NT2/D1 (cell line): ENCODE results near the gene SGMS2.
"Not testable (repeated sequence)": the region's sequence is repeated elsewhere in the genome, so short reads cannot be mapped to it uniquely, and the experiment has no call there.

Experiments
- DNase-seq: peaks from one replicate; pipeline ENCODE4 v3.0.0-alpha.2; 2011; ENCODE audit warnings: low read depth, low spot score
- H3K27me3 ChIP-seq: 2 replicates; pipeline ENCODE4 v1.6.0; 2011; ENCODE audit warnings: mild to moderate bottlenecking; ENCODE audit not compliant: insufficient read length, insufficient read depth
- H3K36me3 ChIP-seq: 2 replicates; pipeline ENCODE4 v1.6.1; 2011; ENCODE audit warnings: mild to moderate bottlenecking, low read length, mixed read lengths; ENCODE audit not compliant: insufficient read depth, insufficient read length
- H3K4me1 ChIP-seq: 2 replicates; pipeline ENCODE4 v1.5.1; 2011; ENCODE audit not compliant: insufficient read depth, insufficient read length
- H3K4me3 ChIP-seq: 2 replicates; pipeline ENCODE4 v1.5.1; 2011; ENCODE audit warnings: low read depth; ENCODE audit not compliant: insufficient read length
- H3K9ac ChIP-seq: 2 replicates; pipeline ENCODE4 v1.6.0; 2011; ENCODE audit warnings: low read depth; ENCODE audit not compliant: insufficient read length
- H3K9me3 ChIP-seq: 2 replicates; pipeline ENCODE4 v1.5.1; 2011; ENCODE audit warnings: mild to moderate bottlenecking, low read length; ENCODE audit not compliant: insufficient read depth
- SUZ12 ChIP-seq: IDR thresholded peaks from 2 replicates; pipeline ENCODE4 v1.6.1; 2011; ENCODE audit not compliant: insufficient read length, insufficient read depth; ENCODE audit errors: extremely low read depth
- YY1 ChIP-seq: IDR thresholded peaks from 2 replicates; pipeline ENCODE4 v1.6.1; 2011; ENCODE audit not compliant: insufficient read length, insufficient read depth
- ZNF274 ChIP-seq: IDR thresholded peaks from 2 replicates; pipeline ENCODE4 v1.6.1; 2011; ENCODE audit warnings: mild to moderate bottlenecking, low read depth, low read length

SGMS2 gene

DNA sequence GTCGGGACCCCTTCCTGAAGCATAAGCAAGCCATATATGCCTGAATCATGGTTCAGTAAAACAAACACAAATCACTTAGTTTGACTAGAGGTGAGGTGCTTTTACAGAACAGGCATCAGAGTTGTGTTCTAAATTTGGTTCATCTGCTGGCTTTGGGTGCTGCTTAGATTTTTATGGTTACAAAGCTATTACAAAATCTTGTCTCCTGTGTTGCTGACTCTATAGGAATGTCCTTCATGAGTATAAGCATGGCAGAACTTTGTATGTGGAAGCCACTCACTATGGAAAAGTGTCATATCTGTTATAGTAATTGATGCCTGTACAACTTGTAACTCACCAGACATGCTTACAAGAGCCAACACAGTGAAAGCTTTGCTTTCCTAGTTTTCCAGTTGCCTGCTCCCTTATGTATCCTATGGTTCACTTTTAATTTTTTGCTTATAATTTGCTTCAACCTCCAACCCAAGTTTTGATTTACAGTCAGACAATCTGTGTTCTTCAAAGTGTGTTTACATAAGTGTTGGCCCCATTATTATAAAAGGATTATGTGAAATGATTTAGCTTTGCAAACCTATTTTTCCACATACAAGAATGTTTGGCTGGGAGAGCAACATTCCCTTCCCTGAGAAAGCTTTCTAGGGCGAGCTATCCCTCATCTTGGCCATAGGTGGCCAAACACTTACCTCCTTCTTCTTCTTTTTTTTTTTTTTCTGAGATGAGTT, 76.6 kb downstream of the SGMS2 start:
- Histone ChIP-seq H3K4me3 (no peak overlapping the region), H3K36me3 (no peaks in the 10 kb centered on the region), H3K9ac (no peak overlapping the region), H3K27me3 (no peaks in the 10 kb centered on the region), H3K4me1 (peaks cover 1% of the 10 kb centered on the region), H3K9me3 (no peaks in the 10 kb centered on the region)
- DNase-seq, result no peak
- no peak for TF ChIP-seq ZNF274

DNA sequence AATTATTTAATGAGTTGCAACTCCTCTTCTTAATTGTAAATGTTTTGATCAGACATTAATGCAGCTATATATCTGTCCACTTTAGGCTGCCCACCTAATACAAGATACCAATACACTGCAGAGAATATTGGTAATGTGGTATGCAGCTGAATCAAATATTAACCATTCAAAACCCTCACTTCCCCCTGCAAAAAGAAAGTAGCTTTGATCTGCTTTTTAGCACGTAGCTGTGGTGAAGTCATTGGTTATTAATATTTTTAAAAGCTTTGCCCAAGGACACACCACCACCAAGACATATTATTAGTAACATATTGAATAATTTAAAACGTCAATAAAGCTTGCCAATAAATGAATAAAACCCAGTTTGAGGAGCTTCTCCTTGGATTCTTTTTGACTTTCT, 78.0 kb downstream of the SGMS2 start:
- Histone ChIP-seq H3K9ac (no peak overlapping the region), H3K27me3 (no peaks in the 10 kb centered on the region), H3K4me3 (no peak overlapping the region), H3K4me1 (peaks cover 1% of the 10 kb centered on the region), H3K36me3 (no peaks in the 10 kb centered on the region), H3K9me3 (no peaks in the 10 kb centered on the region; the same call in 1 of the 2 replicates)
- DNase-seq, result no peak
- TF ChIP-seq SUZ12, result no peak
- TF ChIP-seq YY1, result no peak
- TF ChIP-seq ZNF274, result no peak

DNA sequence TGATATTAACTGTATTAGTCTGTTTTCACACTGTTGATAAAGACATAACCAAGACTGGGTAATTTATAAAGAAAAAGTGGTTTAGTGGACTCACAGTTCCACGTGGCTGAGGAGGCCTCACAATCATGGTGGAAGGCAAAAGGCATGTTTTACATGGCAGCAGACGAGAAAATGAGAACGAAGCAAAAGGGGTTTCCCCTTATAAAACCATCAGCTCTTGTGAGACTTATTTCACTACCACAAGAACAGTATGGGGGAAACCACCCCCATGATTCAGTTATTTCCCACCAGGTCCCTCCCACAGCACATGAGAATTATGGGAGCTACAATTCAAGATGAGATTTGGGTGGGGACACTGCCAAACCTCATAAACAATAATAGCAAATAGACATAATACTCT, 80.3 kb downstream of the SGMS2 start:
- H3K4me1 ChIP-seq, H3K27me3 ChIP-seq, H3K36me3 ChIP-seq, DNase-seq, H3K9ac ChIP-seq, H3K9me3 ChIP-seq, H3K4me3 ChIP-seq: not testable (repeated sequence)

DNA sequence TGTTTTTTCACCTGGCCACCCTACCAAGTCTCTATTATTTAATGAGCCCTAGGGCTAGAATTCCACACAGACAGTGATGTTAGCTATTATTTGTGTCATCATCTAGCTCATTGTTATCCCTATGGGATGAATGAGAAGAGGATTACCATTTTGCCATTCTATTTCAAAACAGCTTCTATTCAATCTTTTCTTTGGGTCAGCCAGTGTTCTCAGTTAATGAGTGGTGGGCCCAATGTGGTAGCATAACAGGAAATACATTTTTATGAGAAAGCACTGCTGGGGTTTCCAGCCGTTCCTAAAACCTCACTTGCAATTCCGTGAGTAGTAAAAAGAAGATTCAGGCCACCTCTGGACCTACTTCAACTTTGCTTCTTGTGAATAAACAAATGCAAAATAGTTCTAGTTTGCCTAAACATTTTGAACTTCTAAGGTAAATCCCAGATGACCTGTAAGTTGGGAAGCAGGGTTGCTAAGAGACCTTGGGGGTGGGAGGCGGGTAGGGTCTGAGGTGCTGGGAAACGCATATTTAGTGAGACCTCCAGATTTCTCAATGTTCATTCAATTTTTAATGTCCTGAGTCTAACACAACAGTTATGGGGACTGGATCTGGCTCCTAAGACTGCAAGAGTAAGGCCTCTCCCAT, 81.8 kb downstream of the SGMS2 start:
- no peak for DNase-seq
- H3K4me3 ChIP-seq, result no peak overlapping the region
- H3K9me3 ChIP-seq, result no peaks in the 10 kb centered on the region; the same call in 1 of the 2 replicates
- H3K36me3 ChIP-seq, result no peaks in the 10 kb centered on the region
- H3K4me1 ChIP-seq, result no peaks in the 10 kb centered on the region
- no peak overlapping the region for H3K9ac ChIP-seq
- TF ChIP-seq SUZ12, result no peak
- TF ChIP-seq YY1, result no peak
- TF ChIP-seq ZNF274, result no peak
- no peaks in the 10 kb centered on the region for H3K27me3 ChIP-seq

DNA sequence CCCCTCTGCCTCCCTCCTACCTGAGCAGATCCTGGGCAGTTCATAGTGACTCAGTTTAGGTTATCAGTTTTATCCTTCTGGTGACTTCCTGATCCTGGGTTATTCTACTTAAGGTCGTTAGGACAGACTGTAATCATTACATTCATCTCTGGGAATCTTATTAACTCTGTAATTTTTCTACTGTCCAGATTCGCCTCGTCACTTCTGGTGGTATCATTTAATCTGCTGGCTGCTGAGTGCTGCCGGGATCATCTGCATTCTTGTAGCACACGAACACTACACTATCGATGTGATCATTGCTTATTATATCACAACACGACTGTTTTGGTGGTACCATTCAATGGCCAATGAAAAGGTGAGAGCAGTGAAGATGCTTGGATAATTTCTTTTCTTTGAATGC, 83.6 kb downstream of the SGMS2 start:
- TF ChIP-seq YY1, result no peak
- TF ChIP-seq ZNF274, result no peak
- TF ChIP-seq SUZ12, result no peak
- H3K27me3 ChIP-seq, result no peaks in the 10 kb centered on the region
- H3K9me3 ChIP-seq, result no peaks in the 10 kb centered on the region; the same call in 1 of the 2 replicates
- no peak overlapping the region for H3K9ac ChIP-seq
- H3K4me1 ChIP-seq, result no peaks in the 10 kb centered on the region
- no peak for DNase-seq
- H3K4me3 ChIP-seq, result no peak overlapping the region
- H3K36me3 ChIP-seq, result no peaks in the 10 kb centered on the region

DNA sequence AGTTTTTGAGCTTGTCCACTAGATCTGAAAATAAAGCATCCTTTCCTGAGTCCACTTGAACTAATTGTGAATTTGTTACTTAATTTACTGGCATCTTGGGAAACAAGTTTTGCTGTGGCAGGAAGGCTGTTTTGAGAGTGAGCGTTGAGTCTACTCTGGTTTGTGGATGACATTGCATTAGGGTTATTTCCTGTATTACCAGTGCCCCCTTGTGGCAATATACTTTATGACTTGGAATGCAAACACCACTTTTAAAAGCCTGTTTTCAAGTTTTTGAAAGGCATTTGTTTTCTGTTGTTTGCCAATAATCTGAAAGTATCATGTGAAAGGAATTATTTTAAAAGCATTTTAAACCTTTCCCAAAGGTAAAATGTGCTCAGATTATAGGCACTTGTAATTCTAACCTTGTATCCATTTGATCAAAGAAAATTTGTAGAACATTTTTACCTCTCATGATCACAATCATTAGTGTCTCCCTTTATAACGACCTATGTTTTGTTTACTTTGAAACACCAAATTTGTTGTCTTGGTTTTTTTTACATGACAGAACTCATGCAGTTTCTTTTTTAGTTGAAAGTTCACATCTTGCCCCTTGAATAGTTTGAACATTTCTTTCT, 88.7 kb downstream of the SGMS2 start:
- no peaks in the 10 kb centered on the region for H3K27me3 ChIP-seq
- DNase-seq, result peak; percentile 60
- H3K36me3 ChIP-seq, result no peaks in the 10 kb centered on the region
- no peaks in the 10 kb centered on the region for H3K4me1 ChIP-seq
- no peak overlapping the region for H3K9ac ChIP-seq
- H3K4me3 ChIP-seq, result no peak overlapping the region
- no peak for TF ChIP-seq ZNF274
- no peak for TF ChIP-seq YY1
- no peak for TF ChIP-seq SUZ12
- no peaks in the 10 kb centered on the region for H3K9me3 ChIP-seq

DNA sequence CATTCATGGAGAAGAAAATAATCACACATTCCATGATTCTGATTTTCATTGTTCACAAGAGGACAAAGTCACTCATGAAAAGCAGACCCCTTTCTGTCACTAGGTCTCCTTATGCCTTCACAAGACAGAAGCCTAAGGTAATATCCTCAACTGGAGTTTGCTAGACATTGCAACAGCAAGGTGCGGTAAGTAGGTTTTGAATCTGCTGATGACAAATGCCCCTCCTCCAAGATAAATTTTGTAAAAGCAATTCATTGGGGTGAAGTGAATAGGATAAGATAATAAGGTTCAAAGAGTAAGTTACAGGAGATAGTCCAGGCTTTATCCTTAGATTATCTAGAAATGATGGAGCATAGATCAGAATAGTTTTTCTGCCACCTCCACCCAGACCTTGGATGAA, 90.5 kb downstream of the SGMS2 start:
- Histone ChIP-seq H3K27me3 (no peaks in the 10 kb centered on the region), H3K4me1 (no peaks in the 10 kb centered on the region), H3K36me3 (no peaks in the 10 kb centered on the region), H3K9ac (no peak overlapping the region), H3K9me3 (peaks cover 3% of the 10 kb centered on the region; the same call in 1 of the 2 replicates), H3K4me3 (no peak overlapping the region)
- no peak for TF ChIP-seq ZNF274
- TF ChIP-seq YY1, result no peak
- TF ChIP-seq SUZ12, result no peak
- DNase-seq, result no peak
